ENCODE data around the gene GNAI3.

- TF ChIP-seq YY1 (IDR thresholded peaks at IDR 0.05; ENCODE audit: low read depth) (no peak), RAD21 (IDR thresholded peaks at IDR 0.05; ENCODE audit: low read depth) (no peak), FOXM1 (IDR thresholded peaks at IDR 0.05; ENCODE audit: borderline replicate concordance, low read depth) (no peak), REST (IDR thresholded peaks at IDR 0.05; ENCODE audit: low read depth) (no peak), EP300 (IDR thresholded peaks at IDR 0.05; ENCODE audit: borderline replicate concordance) (no peak), CREB1 (IDR thresholded peaks at IDR 0.05; ENCODE audit: low read depth) (no peak), TCF12 (IDR thresholded peaks at IDR 0.05; ENCODE audit: low read depth) (no peak), TAF1 (IDR thresholded peaks at IDR 0.05; ENCODE audit: low read depth) (no peak), CEBPB (IDR thresholded peaks at IDR 0.05) (no peak), TEAD4 (IDR thresholded peaks at IDR 0.05) (no peak)
- TF ChIP-seq, protein P1, sequence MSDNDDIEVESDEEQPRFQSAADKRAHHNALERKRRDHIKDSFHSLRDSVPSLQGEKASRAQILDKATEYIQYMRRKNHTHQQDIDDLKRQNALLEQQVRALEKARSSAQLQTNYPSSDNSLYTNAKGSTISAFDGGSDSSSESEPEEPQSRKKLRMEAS (IDR thresholded peaks at IDR 0.05): no peak
- TF ChIP-seq, protein P2, sequence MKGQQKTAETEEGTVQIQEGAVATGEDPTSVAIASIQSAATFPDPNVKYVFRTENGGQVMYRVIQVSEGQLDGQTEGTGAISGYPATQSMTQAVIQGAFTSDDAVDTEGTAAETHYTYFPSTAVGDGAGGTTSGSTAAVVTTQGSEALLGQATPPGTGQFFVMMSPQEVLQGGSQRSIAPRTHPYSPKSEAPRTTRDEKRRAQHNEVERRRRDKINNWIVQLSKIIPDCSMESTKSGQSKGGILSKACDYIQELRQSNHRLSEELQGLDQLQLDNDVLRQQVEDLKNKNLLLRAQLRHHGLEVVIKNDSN (IDR thresholded peaks at IDR 0.05): no peak
Measured at GRCh38 chr1:109528712-109529111, 19.7 kb upstream of the GNAI3 start.

Measured in Ishikawa (cell line).